Astrocyte (in vitro differentiated cells and primary cell): ENCODE results near the gene FAM185A. TPM values are rescaled to one million over a fixed set of nuclear protein-coding genes. Genes with fewer than 3 reads are reported as not detected.

ENCODE experiments used
- DNase-seq: peaks from one replicate; pipeline ENCODE4 v3.0.0-alpha.2; 2010; ENCODE audit warnings: low read depth
- FAIRE-seq: peaks from 2 replicates; lab custom pipeline; 2011; peaks lifted over from hg19 to GRCh38; lab: Jason Lieb, UNC
- H2AFZ ChIP-seq: 2 replicates; pipeline ENCODE4 v1.6.0; 2012; ENCODE audit warnings: low read depth, low read length, inconsistent platforms
- H3K27ac ChIP-seq: 2 replicates; pipeline ENCODE4 v1.5.1; 2011; ENCODE audit warnings: low read depth, low read length, inconsistent platforms
- H3K27me3 ChIP-seq: 2 replicates; pipeline ENCODE4 v1.6.0; 2011; ENCODE audit warnings: low read length, inconsistent platforms; ENCODE audit not compliant: insufficient read depth
- H3K36me3 ChIP-seq: 2 replicates; pipeline ENCODE4 v1.5.1; 2011; ENCODE audit warnings: low read length, inconsistent platforms; ENCODE audit not compliant: insufficient read depth
- H3K4me1 ChIP-seq: 2 replicates; pipeline ENCODE4 v1.5.1; 2011; ENCODE audit warnings: low read length, inconsistent platforms; ENCODE audit not compliant: insufficient read depth
- H3K4me2 ChIP-seq: 2 replicates; pipeline ENCODE4 v1.6.0; 2012; ENCODE audit warnings: low read length, inconsistent platforms
- H3K4me3 ChIP-seq: 2 replicates; pipeline ENCODE4 v1.5.1; 2011; ENCODE audit warnings: low read depth, mild to moderate bottlenecking, low read length, inconsistent platforms; ENCODE audit not compliant: insufficient read depth
- H3K79me2 ChIP-seq: 2 replicates; pipeline ENCODE4 v1.6.0; 2012; ENCODE audit warnings: mild to moderate bottlenecking, low read length, inconsistent platforms; ENCODE audit not compliant: insufficient read depth
- H3K9ac ChIP-seq: 2 replicates; pipeline ENCODE4 v1.6.0; 2012; ENCODE audit warnings: mild to moderate bottlenecking, low read length, inconsistent platforms
- H3K9me3 ChIP-seq: 2 replicates; pipeline ENCODE4 v1.5.1; 2012; ENCODE audit warnings: low read depth, mild to moderate bottlenecking, low read length, inconsistent platforms; ENCODE audit not compliant: insufficient read depth
- H4K20me1 ChIP-seq: 2 replicates; pipeline ENCODE4 v1.6.0; 2012; ENCODE audit warnings: low read length, inconsistent platforms; ENCODE audit not compliant: insufficient read depth
- H3K27ac Mint-ChIP-seq: one replicate; pipeline ENCODE4 v1.8.0; 2021; ENCODE audit warnings: mild to moderate bottlenecking, mixed read lengths; ENCODE audit not compliant: unreplicated experiment
- H3K27me3 Mint-ChIP-seq: one replicate; pipeline ENCODE4 v1.8.0; 2021; ENCODE audit warnings: low read depth, mixed read lengths; ENCODE audit not compliant: unreplicated experiment
- H3K36me3 Mint-ChIP-seq: one replicate; pipeline ENCODE4 v1.8.0; 2021; ENCODE audit warnings: low read depth, mixed read lengths; ENCODE audit not compliant: unreplicated experiment
- H3K4me1 Mint-ChIP-seq: one replicate; pipeline ENCODE4 v1.8.0; 2021; ENCODE audit warnings: low read depth, mixed read lengths; ENCODE audit not compliant: unreplicated experiment
- H3K4me3 Mint-ChIP-seq: one replicate; pipeline ENCODE4 v1.8.0; 2021; ENCODE audit warnings: mild to moderate bottlenecking, moderate library complexity, mixed read lengths; ENCODE audit not compliant: unreplicated experiment
- H3K9me3 Mint-ChIP-seq: one replicate; pipeline ENCODE4 v1.8.0; 2021; ENCODE audit warnings: mild to moderate bottlenecking, mixed read lengths; ENCODE audit not compliant: unreplicated experiment
- EZH2 ChIP-seq: IDR thresholded peaks from 2 replicates; pipeline ENCODE4 v1.6.1; 2012; ENCODE audit warnings: mild to moderate bottlenecking, low read length, inconsistent platforms; ENCODE audit not compliant: insufficient read depth
- total RNA-seq: library from RNA; stranded (reverse); gene quantifications from 2 replicates; pipeline ENCODE4 v1.2.1, GENCODE V29; 2021
- TF ChIP-seq, protein P1 (sequence below): IDR thresholded peaks from 2 replicates; pipeline ENCODE4 v1.5.1; 2011; ENCODE audit warnings: low read depth, mild to moderate bottlenecking, inconsistent platforms, low read length, moderate library complexity; ENCODE audit not compliant: insufficient read depth

FAM185A gene
- total RNA-seq, 1 donor from 2014 or later: 4.9 TPM

DNA sequence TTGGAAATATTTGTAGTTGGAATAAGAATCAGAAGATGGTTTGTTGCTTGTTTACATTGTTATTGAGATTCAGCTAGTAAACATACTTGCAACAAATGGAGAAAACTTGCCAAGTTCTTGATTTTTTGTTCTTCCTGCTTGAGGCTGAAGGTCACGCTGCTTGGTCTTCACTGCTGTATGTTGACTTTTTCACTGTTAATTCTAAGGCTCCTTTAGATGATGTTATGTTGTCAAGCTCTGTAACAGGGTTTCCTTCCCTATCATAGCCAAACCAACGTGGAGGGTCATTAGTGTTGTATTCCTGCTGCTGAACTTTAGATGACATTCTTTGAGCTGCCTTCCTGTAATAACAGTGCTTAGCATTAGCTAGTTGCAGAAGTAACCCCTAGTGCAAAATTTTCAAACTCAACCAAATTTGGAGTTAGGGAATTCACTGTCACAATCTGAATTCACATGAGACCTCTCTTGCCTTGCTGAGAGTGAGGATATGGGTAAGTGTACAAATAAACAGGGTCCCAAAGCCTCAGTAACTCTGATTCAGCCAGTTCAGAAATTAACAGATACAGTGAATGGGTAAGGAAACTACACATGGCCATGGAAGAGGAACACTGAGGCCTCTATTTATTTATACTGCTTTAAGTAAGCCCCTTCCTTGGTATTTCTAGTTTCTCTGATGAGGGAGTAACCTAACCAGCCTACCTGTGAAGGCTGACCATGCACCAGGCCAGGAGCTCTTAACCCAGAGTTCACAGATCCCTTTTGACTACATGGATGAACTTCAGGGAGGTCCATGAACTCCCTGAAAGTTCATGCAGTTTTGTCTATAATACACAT is 64.6 kb downstream of the FAM185A start:
- no peaks in the 10 kb centered on the region for H3K9me3 ChIP-seq
- H3K36me3 ChIP-seq: no peaks in the 10 kb centered on the region
- H3K27ac ChIP-seq: peak overlapping the region; percentile 16
- peaks cover 3% of the 10 kb centered on the region for H3K9me3 Mint-ChIP-seq
- no peaks in the 10 kb centered on the region for H3K79me2 ChIP-seq
- H3K4me1 Mint-ChIP-seq: peaks cover 12% of the 10 kb centered on the region
- peak overlapping the region; percentile 28 for H3K4me2 ChIP-seq
- no peaks in the 10 kb centered on the region for H4K20me1 ChIP-seq
- no peak for DNase-seq
- no peaks in the 10 kb centered on the region for H3K27me3 Mint-ChIP-seq
- H3K36me3 Mint-ChIP-seq: peaks cover 8% of the 10 kb centered on the region
- H3K4me3 ChIP-seq: no peak overlapping the region
- no peak for FAIRE-seq
- no peak overlapping the region for H3K27ac Mint-ChIP-seq
- no peak overlapping the region for H3K9ac ChIP-seq
- H3K4me3 Mint-ChIP-seq: no peak overlapping the region
- peaks cover 13% of the 10 kb centered on the region for H3K4me1 ChIP-seq
- no peak overlapping the region for H2AFZ ChIP-seq
- H3K27me3 ChIP-seq: no peaks in the 10 kb centered on the region
- no peak for TF ChIP-seq EZH2
- TF ChIP-seq, protein P1, sequence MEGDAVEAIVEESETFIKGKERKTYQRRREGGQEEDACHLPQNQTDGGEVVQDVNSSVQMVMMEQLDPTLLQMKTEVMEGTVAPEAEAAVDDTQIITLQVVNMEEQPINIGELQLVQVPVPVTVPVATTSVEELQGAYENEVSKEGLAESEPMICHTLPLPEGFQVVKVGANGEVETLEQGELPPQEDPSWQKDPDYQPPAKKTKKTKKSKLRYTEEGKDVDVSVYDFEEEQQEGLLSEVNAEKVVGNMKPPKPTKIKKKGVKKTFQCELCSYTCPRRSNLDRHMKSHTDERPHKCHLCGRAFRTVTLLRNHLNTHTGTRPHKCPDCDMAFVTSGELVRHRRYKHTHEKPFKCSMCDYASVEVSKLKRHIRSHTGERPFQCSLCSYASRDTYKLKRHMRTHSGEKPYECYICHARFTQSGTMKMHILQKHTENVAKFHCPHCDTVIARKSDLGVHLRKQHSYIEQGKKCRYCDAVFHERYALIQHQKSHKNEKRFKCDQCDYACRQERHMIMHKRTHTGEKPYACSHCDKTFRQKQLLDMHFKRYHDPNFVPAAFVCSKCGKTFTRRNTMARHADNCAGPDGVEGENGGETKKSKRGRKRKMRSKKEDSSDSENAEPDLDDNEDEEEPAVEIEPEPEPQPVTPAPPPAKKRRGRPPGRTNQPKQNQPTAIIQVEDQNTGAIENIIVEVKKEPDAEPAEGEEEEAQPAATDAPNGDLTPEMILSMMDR: no peak

DNA sequence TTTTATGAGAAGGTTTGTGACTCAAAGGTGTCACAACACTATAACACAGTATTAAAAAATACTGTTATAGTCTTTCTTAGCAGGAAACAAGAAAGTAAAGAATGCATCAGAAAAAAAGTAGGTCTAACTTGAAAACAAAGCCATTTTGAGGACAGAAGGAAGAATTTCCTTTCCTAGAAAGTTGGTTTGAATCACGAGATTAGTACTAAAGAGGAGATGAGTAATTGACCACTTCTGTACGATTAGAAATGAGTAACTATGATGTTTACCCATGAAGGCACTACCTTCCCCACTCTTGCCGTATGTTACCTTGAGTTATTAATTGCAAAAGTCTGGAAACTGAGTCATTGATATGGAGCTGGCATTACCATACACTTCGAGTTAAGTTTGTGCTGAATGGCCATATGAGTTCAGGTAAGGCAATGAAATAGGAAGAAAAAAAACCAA is 65.2 kb downstream of the FAM185A start:
- no peaks in the 10 kb centered on the region for H3K9me3 ChIP-seq
- H3K27ac ChIP-seq: peak overlapping the region; percentile 16
- no peak for TF ChIP-seq EZH2
- TF ChIP-seq, protein P1: no peak
- H3K79me2 ChIP-seq: no peaks in the 10 kb centered on the region
- H4K20me1 ChIP-seq: no peaks in the 10 kb centered on the region
- DNase-seq (peak; percentile 82), FAIRE-seq (peak; percentile 75)
- Mint-ChIP-seq H3K4me1 (peaks cover 12% of the 10 kb centered on the region), H3K4me3 (no peak overlapping the region), H3K27ac (no peak overlapping the region), H3K36me3 (peaks cover 2% of the 10 kb centered on the region), H3K27me3 (no peaks in the 10 kb centered on the region), H3K9me3 (no peaks in the 10 kb centered on the region)
- H3K9ac ChIP-seq: no peak overlapping the region
- peaks cover 13% of the 10 kb centered on the region for H3K4me1 ChIP-seq
- H3K27me3 ChIP-seq: no peaks in the 10 kb centered on the region
- H3K36me3 ChIP-seq: no peaks in the 10 kb centered on the region
- no peak overlapping the region for H2AFZ ChIP-seq
- no peak overlapping the region for H3K4me3 ChIP-seq
- peak overlapping the region; percentile 28 for H3K4me2 ChIP-seq
